Hepatocyte (in vitro differentiated cells): ENCODE results near the gene SORL1. TPM values are rescaled to one million over a fixed set of nuclear protein-coding genes. Genes with fewer than 3 reads are reported as not detected.
"Not testable (repeated sequence)": the region's sequence is repeated elsewhere in the genome, so short reads cannot be mapped to it uniquely, and the experiment has no call there.

Source experiments
- DNase-seq: peaks from one replicate; pipeline ENCODE4 v3.0.0-alpha.2; 2016; ENCODE audit warnings: low spot score
- H2AFZ ChIP-seq: fragments of 200-600 bp; sonication (generic); 2 replicates; pipeline ENCODE4 v1.6.0; 2016; ENCODE audit warnings: antibody characterized with exemption, mild to moderate bottlenecking
- H3K27ac ChIP-seq: fragments of 200-600 bp; sonication (generic); 2 replicates; pipeline ENCODE4 v1.5.1; 2016; ENCODE audit warnings: mild to moderate bottlenecking
- H3K27me3 ChIP-seq: fragments of 200-600 bp; sonication (generic); 2 replicates; pipeline ENCODE4 v1.6.1; 2016
- H3K36me3 ChIP-seq: fragments of 200-600 bp; sonication (generic); replicated peaks from 2 replicates; pipeline ENCODE4 v1.5.1; 2016; ENCODE audit warnings: low read depth; ENCODE audit not compliant: insufficient read depth
- H3K4me1 ChIP-seq: fragments of 200-600 bp; sonication (generic); 2 replicates; pipeline ENCODE4 v1.5.1; 2016; ENCODE audit warnings: mild to moderate bottlenecking, moderate library complexity; ENCODE audit not compliant: insufficient read depth
- H3K4me2 ChIP-seq: fragments of 200-600 bp; sonication (generic); 2 replicates; pipeline ENCODE4 v1.6.0; 2016
- H3K4me3 ChIP-seq: fragments of 200-600 bp; sonication (generic); 2 replicates; pipeline ENCODE4 v1.5.1; 2016; ENCODE audit warnings: mild to moderate bottlenecking
- H3K79me2 ChIP-seq: fragments of 200-600 bp; sonication (generic); 2 replicates; pipeline ENCODE4 v1.6.0; 2017; ENCODE audit warnings: mild to moderate bottlenecking
- H3K9me2 ChIP-seq: fragments of 200-600 bp; sonication (generic); replicated peaks from 2 replicates; pipeline ENCODE4 v1.6.0; 2017; ENCODE audit warnings: mild to moderate bottlenecking; ENCODE audit not compliant: insufficient read depth
- H3K9me3 ChIP-seq: fragments of 200-600 bp; sonication (generic); 2 replicates; pipeline ENCODE4 v1.5.1; 2016; ENCODE audit warnings: low read depth, mild to moderate bottlenecking
- H4K20me1 ChIP-seq: fragments of 200-600 bp; sonication (generic); 2 replicates; pipeline ENCODE4 v1.6.0; 2016; ENCODE audit warnings: mild to moderate bottlenecking; ENCODE audit not compliant: insufficient read depth, poor library complexity, severe bottlenecking
- EZH2 ChIP-seq: fragments of 200-600 bp; sonication (generic); IDR thresholded peaks from 2 replicates; pipeline ENCODE4 v1.6.1; 2016; ENCODE audit warnings: antibody characterized with exemption, mild to moderate bottlenecking, borderline replicate concordance
- EZH2phosphoT487 ChIP-seq: fragments of 200-600 bp; sonication (generic); IDR thresholded peaks from one replicate; pipeline ENCODE4 v1.6.1; 2018; ENCODE audit warnings: antibody characterized with exemption, mild to moderate bottlenecking, low read depth, moderate library complexity; ENCODE audit not compliant: unreplicated experiment, severe bottlenecking
- WGBS: methylation state at CpG from one replicate; pipeline ENCODE4 v1.1.6; 2016; ENCODE audit warnings: low lambda C conversion rate; ENCODE audit errors: missing lambda C conversion rate; 5-methylcytosine and 5-hydroxymethylcytosine counted together
- polyA plus RNA-seq: library from polyadenylated mRNA; unstranded; fragments of >200 nt; fragmentation: Nextera tagmentation; extraction: Ambion mirVana; gene quantifications from 2 replicates; pipeline ENCODE4 v1.2.1, GENCODE V29; 2016
- total RNA-seq: library from RNA; depleted of rRNA; stranded (reverse); fragments of >200 nt; gene quantifications from 2 replicates; pipeline ENCODE4 v1.2.3, GENCODE V29; 2014
- TF ChIP-seq, protein P1 (sequence below): fragments of 200-600 bp; sonication (generic); IDR thresholded peaks from 2 replicates; pipeline ENCODE4 v1.5.1; 2016; ENCODE audit warnings: antibody characterized with exemption, mild to moderate bottlenecking; ENCODE audit not compliant: poor library complexity

Gene SORL1
- total and polyA plus RNA-seq, 2 experiments from 2014 or later: 13.5 to 26.5 TPM

DNA sequence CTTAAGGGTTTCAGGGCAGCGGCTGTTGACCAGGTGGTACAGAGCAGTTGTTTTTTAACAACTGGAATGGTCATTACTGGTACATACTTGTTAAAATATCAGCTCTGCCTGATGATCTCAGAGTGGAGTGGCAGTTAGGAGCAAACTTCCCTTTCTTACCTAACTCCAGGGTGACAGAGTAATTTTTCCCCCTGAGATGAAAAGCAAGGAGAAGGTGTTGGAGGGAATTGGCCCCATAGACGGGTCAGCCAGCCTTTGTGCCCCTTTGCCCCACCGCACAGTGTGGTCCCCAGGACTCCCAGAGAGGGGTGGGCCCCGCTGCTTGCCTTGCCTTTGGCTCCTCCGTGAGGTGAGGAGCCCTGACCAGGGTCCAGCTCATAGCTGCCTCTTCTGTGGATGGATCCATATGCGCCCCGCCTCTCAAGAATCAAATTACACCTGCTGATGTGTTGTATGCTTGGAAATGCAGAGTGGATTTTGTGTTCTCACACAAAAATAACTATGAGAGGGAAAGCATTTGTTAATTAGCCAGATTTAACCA is 27.7 kb downstream of the SORL1 start:
- 83% methylated on average over 7 of the region's 7 CpGs for WGBS
- H3K4me2 ChIP-seq: no peak overlapping the region
- no peak for DNase-seq

DNA sequence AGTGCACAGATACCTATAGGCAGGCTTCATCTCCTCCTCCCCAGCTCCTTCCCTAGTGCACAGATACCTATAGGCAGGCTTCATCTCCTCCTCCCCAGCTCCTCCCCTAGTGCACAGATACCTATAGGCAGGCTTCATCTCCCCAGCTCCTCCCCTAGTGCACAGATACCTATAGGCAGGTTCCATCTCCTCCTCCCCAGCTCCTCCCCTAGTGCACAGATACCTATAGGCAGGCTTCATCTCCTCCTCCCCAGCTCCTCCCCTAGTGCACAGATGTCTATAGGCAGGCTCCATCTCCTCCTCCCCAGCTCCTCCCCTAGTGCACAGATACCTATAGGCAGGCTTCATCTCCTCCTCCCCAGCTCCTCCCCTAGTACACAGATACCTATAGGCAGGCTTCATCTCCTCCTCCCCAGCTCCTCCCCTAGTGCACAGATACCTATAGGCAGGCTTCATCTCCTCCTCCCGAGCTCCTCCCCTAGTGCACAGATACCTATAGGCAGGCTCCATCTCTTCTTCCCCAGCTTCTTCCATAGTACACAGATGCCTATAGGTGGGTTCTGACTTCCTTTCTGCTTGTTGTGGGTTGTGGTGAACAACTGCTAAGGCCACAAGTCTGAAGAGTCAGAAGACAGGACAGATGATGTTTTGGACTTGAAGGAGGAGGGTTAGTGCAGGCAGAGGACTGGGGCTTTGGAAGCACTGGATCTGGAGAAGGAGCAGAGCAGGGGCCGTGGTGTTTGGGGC is 29.5 kb downstream of the SORL1 start:
- H3K4me3 ChIP-seq, H3K4me2 ChIP-seq, H3K79me2 ChIP-seq, H3K27me3 ChIP-seq, H3K4me1 ChIP-seq, H2AFZ ChIP-seq, H3K36me3 ChIP-seq, DNase-seq, H3K9me3 ChIP-seq, H3K27ac ChIP-seq, H3K9me2 ChIP-seq, H4K20me1 ChIP-seq: not testable (repeated sequence)
- WGBS: 93% methylated on average over 2 of the region's 2 CpGs

More for the DNA sequence above, 27.7 kb downstream of the SORL1 start:
- Histone ChIP-seq H4K20me1 (no peaks in the 10 kb centered on the region), H3K27me3 (no peaks in the 10 kb centered on the region), H3K27ac (no peak overlapping the region), H3K4me3 (no peak overlapping the region), H3K36me3 (no peaks in the 10 kb centered on the region), H3K4me1 (peaks cover 7% of the 10 kb centered on the region), H2AFZ (no peak overlapping the region), H3K9me3 (no peaks in the 10 kb centered on the region), H3K79me2 (no peaks in the 10 kb centered on the region), H3K9me2 (no peaks in the 10 kb centered on the region)
- TF ChIP-seq EZH2phosphoT487 (no peak), EZH2 (no peak)
- TF ChIP-seq, protein P1, sequence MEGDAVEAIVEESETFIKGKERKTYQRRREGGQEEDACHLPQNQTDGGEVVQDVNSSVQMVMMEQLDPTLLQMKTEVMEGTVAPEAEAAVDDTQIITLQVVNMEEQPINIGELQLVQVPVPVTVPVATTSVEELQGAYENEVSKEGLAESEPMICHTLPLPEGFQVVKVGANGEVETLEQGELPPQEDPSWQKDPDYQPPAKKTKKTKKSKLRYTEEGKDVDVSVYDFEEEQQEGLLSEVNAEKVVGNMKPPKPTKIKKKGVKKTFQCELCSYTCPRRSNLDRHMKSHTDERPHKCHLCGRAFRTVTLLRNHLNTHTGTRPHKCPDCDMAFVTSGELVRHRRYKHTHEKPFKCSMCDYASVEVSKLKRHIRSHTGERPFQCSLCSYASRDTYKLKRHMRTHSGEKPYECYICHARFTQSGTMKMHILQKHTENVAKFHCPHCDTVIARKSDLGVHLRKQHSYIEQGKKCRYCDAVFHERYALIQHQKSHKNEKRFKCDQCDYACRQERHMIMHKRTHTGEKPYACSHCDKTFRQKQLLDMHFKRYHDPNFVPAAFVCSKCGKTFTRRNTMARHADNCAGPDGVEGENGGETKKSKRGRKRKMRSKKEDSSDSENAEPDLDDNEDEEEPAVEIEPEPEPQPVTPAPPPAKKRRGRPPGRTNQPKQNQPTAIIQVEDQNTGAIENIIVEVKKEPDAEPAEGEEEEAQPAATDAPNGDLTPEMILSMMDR: no peak

DNA sequence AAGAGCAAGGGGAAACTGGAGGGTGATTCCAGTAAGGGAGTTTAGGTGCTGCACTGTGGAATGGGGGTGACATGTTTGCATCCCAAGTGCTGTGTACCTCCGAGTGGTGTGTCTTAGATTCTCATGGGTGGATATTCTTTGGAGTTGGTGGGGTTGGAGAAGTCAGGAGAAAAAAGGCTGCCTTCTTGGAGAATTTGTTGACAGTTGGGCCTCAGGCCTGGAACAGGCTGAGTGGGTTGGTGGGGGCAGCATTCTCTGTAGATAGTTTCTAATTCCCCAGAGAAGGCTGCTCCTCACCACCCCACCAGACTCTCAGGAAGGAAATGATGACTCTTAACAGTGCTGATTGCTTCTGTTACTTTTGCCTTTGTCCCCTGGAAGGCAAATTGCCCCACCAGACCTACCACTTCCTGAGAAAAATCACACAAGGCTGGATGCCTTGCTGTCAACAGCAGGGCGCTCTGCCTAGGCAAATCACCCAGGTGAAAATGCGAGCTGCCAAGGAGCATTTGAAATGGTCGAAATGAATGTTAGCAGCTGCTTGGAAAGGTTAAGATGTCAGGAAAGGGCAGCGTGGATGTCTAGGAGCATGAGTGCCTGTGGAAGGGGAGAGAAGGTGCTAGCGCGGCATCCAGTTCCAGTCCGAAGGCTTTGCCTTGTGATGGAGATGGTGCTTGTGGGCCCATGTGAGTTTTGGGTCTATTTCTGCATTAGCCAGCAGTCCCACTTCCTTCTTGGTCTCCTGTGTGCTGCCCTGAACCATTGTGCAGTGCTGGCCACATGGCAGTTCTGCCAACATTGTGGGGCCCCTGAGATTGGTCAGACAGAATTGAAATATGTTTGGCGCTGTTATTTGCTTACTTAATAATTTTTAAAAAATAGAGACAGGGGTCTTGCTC is 30.4 kb downstream of the SORL1 start:
- no peaks in the 10 kb centered on the region for H3K36me3 ChIP-seq
- no peak overlapping the region for H3K4me2 ChIP-seq
- H2AFZ ChIP-seq: no peak overlapping the region
- 84% methylated on average over 9 of the region's 9 CpGs for WGBS
- DNase-seq: no peak
- H3K4me3 ChIP-seq: no peak overlapping the region
- TF ChIP-seq, protein P1: no peak
- TF ChIP-seq EZH2phosphoT487 (no peak), EZH2 (no peak)
- H3K79me2 ChIP-seq: no peaks in the 10 kb centered on the region
- no peaks in the 10 kb centered on the region for H3K9me2 ChIP-seq
- no peak overlapping the region for H3K27ac ChIP-seq
- no peaks in the 10 kb centered on the region for H3K9me3 ChIP-seq
- H3K27me3 ChIP-seq: no peaks in the 10 kb centered on the region
- H3K4me1 ChIP-seq: peaks cover 4% of the 10 kb centered on the region
- H4K20me1 ChIP-seq: no peaks in the 10 kb centered on the region
